Mammary epithelial cell (primary cell): ENCODE data around the gene TVP23B.
"Not testable (repeated sequence)": the region's sequence is repeated elsewhere in the genome, so short reads cannot be mapped to it uniquely, and the experiment has no call there.

Experiments used
- EZH2 ChIP-seq: IDR thresholded peaks from 2 replicates; pipeline ENCODE4 v1.6.1; 2012; ENCODE audit warnings: low read length, inconsistent platforms, borderline replicate concordance
- TF ChIP-seq, protein P1 (sequence below), 2 donors: IDR thresholded peaks in 1 of 2; conservative IDR thresholded peaks in 1 of 2; 2 replicates each; pipeline ENCODE4 v1.5.1; 2011 to 2012; ENCODE audit warnings: inconsistent platforms in 2 of 2, low read length in 2 of 2, mild to moderate bottlenecking in 2 of 2, control low read depth in 1 of 2, low read depth in 1 of 2; ENCODE audit not compliant: insufficient read depth in 1 of 2; ENCODE audit errors: extremely low read depth in 1 of 2

DNA sequence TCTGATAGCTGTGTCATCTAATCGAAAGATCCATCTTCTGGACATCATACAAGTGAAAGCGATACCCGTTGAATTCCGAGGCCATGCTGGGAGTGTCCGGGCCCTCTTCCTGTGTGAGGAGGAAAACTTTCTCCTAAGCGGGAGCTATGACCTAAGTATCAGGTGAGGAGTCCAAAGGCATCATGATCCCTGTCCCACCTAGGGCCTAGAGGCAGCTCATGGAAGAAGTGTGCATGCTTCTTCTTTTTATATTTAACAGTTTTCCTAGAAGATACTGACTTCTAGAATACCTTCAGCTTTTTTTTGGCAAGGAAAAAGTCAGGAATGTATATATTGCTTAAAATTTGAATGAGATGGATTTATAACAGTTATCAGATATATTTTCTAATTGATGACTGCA is 22.6 kb upstream of the TVP23B start:
- TF ChIP-seq, protein P1, sequence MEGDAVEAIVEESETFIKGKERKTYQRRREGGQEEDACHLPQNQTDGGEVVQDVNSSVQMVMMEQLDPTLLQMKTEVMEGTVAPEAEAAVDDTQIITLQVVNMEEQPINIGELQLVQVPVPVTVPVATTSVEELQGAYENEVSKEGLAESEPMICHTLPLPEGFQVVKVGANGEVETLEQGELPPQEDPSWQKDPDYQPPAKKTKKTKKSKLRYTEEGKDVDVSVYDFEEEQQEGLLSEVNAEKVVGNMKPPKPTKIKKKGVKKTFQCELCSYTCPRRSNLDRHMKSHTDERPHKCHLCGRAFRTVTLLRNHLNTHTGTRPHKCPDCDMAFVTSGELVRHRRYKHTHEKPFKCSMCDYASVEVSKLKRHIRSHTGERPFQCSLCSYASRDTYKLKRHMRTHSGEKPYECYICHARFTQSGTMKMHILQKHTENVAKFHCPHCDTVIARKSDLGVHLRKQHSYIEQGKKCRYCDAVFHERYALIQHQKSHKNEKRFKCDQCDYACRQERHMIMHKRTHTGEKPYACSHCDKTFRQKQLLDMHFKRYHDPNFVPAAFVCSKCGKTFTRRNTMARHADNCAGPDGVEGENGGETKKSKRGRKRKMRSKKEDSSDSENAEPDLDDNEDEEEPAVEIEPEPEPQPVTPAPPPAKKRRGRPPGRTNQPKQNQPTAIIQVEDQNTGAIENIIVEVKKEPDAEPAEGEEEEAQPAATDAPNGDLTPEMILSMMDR (conservative IDR thresholded peaks at IDR 0.05 in 1 of 2, IDR thresholded peaks at IDR 0.05 in 1 of 2; ENCODE audit: extremely low read depth in 1 of 2, insufficient read depth in 1 of 2, low read depth in 1 of 2, low read length in 2 of 2): not testable (repeated sequence)
- TF ChIP-seq EZH2: not testable (repeated sequence)
